ENCODE data around the gene ESPNL.
"Not testable (repeated sequence)": the region's sequence is repeated elsewhere in the genome, so short reads cannot be mapped to it uniquely, and the experiment has no call there.

ESPNL gene, protein sequence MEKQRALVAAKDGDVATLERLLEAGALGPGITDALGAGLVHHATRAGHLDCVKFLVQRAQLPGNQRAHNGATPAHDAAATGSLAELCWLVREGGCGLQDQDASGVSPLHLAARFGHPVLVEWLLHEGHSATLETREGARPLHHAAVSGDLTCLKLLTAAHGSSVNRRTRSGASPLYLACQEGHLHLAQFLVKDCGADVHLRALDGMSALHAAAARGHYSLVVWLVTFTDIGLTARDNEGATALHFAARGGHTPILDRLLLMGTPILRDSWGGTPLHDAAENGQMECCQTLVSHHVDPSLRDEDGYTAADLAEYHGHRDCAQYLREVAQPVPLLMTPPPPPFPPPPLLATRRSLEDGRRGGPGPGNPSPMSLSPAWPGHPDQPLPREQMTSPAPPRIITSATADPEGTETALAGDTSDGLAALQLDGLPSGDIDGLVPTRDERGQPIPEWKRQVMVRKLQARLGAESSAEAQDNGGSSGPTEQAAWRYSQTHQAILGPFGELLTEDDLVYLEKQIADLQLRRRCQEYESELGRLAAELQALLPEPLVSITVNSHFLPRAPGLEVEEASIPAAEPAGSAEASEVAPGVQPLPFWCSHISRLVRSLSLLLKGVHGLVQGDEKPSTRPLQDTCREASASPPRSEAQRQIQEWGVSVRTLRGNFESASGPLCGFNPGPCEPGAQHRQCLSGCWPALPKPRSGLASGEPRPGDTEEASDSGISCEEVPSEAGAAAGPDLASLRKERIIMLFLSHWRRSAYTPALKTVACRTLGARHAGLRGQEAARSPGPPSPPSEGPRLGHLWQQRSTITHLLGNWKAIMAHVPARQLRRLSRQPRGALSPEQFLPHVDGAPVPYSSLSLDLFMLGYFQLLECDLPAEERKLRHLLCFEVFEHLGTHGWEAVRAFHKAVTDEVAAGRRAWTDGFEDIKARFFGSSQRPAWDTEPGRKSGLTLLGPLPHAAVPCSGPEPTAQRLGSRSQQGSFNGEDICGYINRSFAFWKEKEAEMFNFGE

DNA sequence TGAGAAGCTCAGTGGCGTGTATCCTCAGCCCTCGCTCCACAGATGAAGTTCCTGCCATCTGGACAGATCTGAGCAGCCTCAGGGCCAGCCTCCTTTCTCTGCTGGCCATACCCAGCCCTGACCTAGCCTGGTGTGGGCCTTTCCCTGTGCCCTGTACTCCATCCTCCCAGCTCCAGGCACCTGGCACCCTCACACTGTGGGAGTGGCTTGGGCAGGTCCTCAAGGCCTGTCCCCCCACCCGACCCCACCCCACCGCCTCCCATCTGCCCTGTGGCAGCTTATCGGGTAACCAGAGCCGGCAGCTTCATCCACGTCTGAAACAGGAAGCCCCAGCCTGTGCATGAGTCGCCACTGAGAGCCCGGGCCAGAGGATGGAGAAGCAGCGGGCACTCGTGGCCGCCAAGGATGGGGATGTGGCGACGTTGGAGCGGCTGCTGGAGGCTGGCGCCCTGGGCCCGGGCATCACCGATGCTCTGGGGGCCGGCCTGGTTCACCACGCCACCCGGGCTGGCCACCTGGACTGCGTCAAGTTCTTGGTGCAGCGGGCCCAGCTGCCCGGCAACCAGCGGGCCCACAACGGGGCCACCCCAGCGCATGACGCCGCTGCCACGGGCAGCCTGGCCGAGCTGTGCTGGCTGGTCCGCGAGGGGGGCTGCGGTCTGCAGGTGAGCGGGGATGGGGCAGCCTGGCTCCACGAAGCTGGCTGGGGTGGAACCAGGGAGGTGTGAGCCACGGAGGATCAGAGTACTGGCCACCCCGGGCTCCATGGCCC lies at the start of gene ESPNL:
TSS of gene ESPNL (plus strand) at position 292 of the 772 bp plus-strand sequence. CDS start at position 372, 80 bp downstream.
- Histone ChIP-seq H3K27me3 (replicated peaks) (no peaks in the 10 kb centered on the region), H3K36me3 (replicated peaks) (no peaks in the 10 kb centered on the region), H3K4me3 (ENCODE audit: low read depth, low read length) (no peak within 1 kb of the TSS), H3K27ac (no peak within 1 kb of the TSS)
- no peak for DNase-seq
- TF ChIP-seq CTCF (IDR thresholded peaks at IDR 0.05; ENCODE audit: low read depth, low read length, missing control alignments) = no peak
- in situ Hi-C loops (cut with HindIII; ENCODE audit: low pct_ligation_motif_present, low sequenced_read_pairs) = no loop called here

GRCh38 chr2:238053191-238053776 lies 46.9 kb upstream of the ESPNL start:
- no peaks in the 10 kb centered on the region for H3K27me3 ChIP-seq (replicated peaks)
- no peak for TF ChIP-seq CTCF (IDR thresholded peaks at IDR 0.05; ENCODE audit: low read depth, low read length, missing control alignments)
- H3K36me3 ChIP-seq (replicated peaks) = no peaks in the 10 kb centered on the region
- no peak overlapping the region for H3K4me3 ChIP-seq (ENCODE audit: low read depth, low read length)
- H3K27ac ChIP-seq = no peak overlapping the region
- DNase-seq = no peak
- in situ Hi-C loops (cut with HindIII; ENCODE audit: low pct_ligation_motif_present, low sequenced_read_pairs) = no loop called here

GRCh38 chr2:238055841-238056240 lies 44.3 kb upstream of the ESPNL start:
- no peak for TF ChIP-seq CTCF (IDR thresholded peaks at IDR 0.05; ENCODE audit: low read depth, low read length, missing control alignments)

GRCh38 chr2:238057696-238058575 lies 42.2 kb upstream of the ESPNL start:
- in situ Hi-C loops (cut with HindIII; ENCODE audit: low pct_ligation_motif_present, low sequenced_read_pairs); H3K27me3 ChIP-seq (replicated peaks); H3K4me3 ChIP-seq (ENCODE audit: low read depth, low read length); H3K36me3 ChIP-seq (replicated peaks); DNase-seq; H3K27ac ChIP-seq: not testable (repeated sequence)

More at GRCh38 chr2:238055841-238056240, 44.3 kb upstream of the ESPNL start:
- in situ Hi-C loops (cut with HindIII; ENCODE audit: low pct_ligation_motif_present, low sequenced_read_pairs) = no loop called here
- Histone ChIP-seq H3K36me3 (replicated peaks) (no peaks in the 10 kb centered on the region), H3K4me3 (ENCODE audit: low read depth, low read length) (no peak overlapping the region), H3K27me3 (replicated peaks) (no peaks in the 10 kb centered on the region), H3K27ac (no peak overlapping the region)
- no peak for DNase-seq

DNA sequence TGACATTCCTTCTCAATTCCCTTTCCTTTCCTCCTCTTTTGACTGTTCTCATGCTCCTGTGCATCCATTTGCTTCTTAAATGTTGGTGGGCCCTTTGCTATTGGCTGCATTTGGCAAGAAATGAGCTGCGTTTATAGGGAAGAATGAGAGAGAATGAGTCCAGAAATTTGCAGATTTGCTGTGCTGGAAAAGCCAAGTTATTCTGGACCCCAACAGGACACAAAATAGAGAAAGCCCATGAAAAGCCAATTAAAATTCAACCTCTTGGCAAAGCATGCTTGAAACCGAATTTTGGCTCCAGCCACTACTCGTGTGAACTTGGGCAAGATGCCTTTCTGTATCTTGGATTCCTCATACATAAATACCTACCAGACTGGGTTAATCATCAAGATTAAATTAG lies 40.6 kb upstream of the ESPNL start:
- in situ Hi-C loops (cut with HindIII; ENCODE audit: low pct_ligation_motif_present, low sequenced_read_pairs) = no loop called here
- no peak for TF ChIP-seq CTCF (IDR thresholded peaks at IDR 0.05; ENCODE audit: low read depth, low read length, missing control alignments)
- Histone ChIP-seq H3K27ac (no peak overlapping the region), H3K27me3 (replicated peaks) (no peaks in the 10 kb centered on the region), H3K4me3 (ENCODE audit: low read depth, low read length) (no peak overlapping the region), H3K36me3 (replicated peaks) (no peaks in the 10 kb centered on the region)
- DNase-seq = no peak

Data from brain microvascular endothelial cell (primary cell).